DOHH2 (cell line): Measurements from ENCODE around the gene KBTBD3.

Experiments used
- CTCF ChIP-seq: fragments of 200-600 bp; sonication (generic); IDR thresholded peaks from one replicate; pipeline ENCODE4 v1.5.1; 2014; ENCODE audit warnings: antibody characterized with exemption, mild to moderate bottlenecking, low read depth, low read length; ENCODE audit not compliant: poor library complexity, severe bottlenecking
- EZH2phosphoT487 ChIP-seq: fragments of 200-600 bp; sonication (generic); IDR thresholded peaks from 2 replicates; pipeline ENCODE4 v1.6.1; 2017; ENCODE audit warnings: borderline replicate concordance, mild to moderate bottlenecking, antibody characterized with exemption, low read length, moderate library complexity, mixed read lengths

- TF ChIP-seq CTCF (peak; percentile 17), EZH2phosphoT487 (no peak)
Measured at GRCh38 chr11:106077609-106078455, 685 bp upstream of the KBTBD3 start, which contains the start of gene AASDHPPT.
